ENCODE data around the gene DNAH10. TPM values are rescaled to one million over a fixed set of nuclear protein-coding genes. Genes with fewer than 3 reads are reported as not detected.
A peak's percentile ranks its signal among the peaks of the same experiment; 100 is the strongest.

The DNAH10 gene
- total and polyA plus RNA-seq, 10 of the 15 experiments (the other 5 are each of a cell fraction or from before 2014, with no cell fraction given): 0.01 to 0.32 (median 0.06) TPM

DNA sequence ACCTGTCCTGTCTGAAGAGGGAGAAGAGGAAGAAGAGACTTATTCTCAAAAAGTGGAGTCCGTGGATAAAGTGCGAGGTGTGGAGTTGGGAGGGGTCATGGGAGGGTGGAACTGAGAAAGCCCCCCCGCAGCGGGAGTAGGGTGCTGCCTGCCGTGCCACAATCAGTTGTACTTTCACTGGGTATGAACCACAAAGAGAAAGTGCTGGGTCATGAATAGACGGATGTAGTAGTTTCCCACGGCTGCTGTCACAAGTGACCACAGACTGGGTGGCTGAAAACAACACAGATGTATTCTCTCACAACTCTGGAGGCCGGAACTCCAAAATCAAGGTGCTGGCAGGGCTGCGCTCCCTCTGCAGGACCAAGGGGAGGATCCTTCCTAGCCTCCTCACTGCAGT lies 5.5 kb downstream of the DNAH10 start (continued):
- TF ChIP-seq ZNF592 (IDR thresholded peaks at IDR 0.05) (no peak), JUNB (IDR thresholded peaks at IDR 0.05) (0 out of 2 replicates have a peak, but pooled peaks have one; percentile 19), PAX5 (IDR thresholded peaks at IDR 0.05; ENCODE audit: borderline replicate concordance, low read depth, low read length) (peak; percentile 95), ZNF217 (IDR thresholded peaks at IDR 0.05) (no peak), BCL3 (IDR thresholded peaks at IDR 0.05; ENCODE audit: borderline replicate concordance, insufficient read depth, low read depth, low read length, poor library complexity, severe bottlenecking) (peak; percentile 82), CBFB (IDR thresholded peaks at IDR 0.05; ENCODE audit: low read depth) (peak; percentile 77), NFYB (IDR thresholded peaks at IDR 0.05; ENCODE audit: insufficient read depth, low read depth, low read length) (no peak), MTA2 (IDR thresholded peaks at IDR 0.05; ENCODE audit: low read depth) (peak; percentile 70), GATAD2B (conservative IDR thresholded peaks at IDR 0.05; ENCODE audit: low read depth) (0 out of 2 replicates have a peak, but pooled peaks have one; percentile 37), NFIC (IDR thresholded peaks at IDR 0.05; ENCODE audit: low read depth, low read length) (peak; percentile 65), RFX5 (IDR thresholded peaks at IDR 0.05; ENCODE audit: low read depth, low read length) (no peak), SIX5 (IDR thresholded peaks at IDR 0.05; ENCODE audit: low read depth, low read length, severe bottlenecking) (no peak), BHLHE40 (IDR thresholded peaks at IDR 0.05; ENCODE audit: borderline replicate concordance in 1 of 2, low read depth in 2 of 2, low read length in 1 of 2) (peak; percentile 56 to 78), ETV6 (conservative IDR thresholded peaks at IDR 0.05 in 1 of 2, IDR thresholded peaks at IDR 0.05 in 1 of 2; ENCODE audit: borderline replicate concordance in 1 of 2, low read depth in 1 of 2) (peak in 1 of 2 experiments; percentile 64; a peak in 2 of 4 replicates), MEF2B (IDR thresholded peaks at IDR 0.05; ENCODE audit: partially characterized antibody, poor library complexity, severe bottlenecking) (peak; percentile 71)
- TF ChIP-seq, protein P1, sequence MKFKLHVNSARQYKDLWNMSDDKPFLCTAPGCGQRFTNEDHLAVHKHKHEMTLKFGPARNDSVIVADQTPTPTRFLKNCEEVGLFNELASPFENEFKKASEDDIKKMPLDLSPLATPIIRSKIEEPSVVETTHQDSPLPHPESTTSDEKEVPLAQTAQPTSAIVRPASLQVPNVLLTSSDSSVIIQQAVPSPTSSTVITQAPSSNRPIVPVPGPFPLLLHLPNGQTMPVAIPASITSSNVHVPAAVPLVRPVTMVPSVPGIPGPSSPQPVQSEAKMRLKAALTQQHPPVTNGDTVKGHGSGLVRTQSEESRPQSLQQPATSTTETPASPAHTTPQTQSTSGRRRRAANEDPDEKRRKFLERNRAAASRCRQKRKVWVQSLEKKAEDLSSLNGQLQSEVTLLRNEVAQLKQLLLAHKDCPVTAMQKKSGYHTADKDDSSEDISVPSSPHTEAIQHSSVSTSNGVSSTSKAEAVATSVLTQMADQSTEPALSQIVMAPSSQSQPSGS (IDR thresholded peaks at IDR 0.05; ENCODE audit: low read length): peak; percentile 63
- TF ChIP-seq, protein P2, sequence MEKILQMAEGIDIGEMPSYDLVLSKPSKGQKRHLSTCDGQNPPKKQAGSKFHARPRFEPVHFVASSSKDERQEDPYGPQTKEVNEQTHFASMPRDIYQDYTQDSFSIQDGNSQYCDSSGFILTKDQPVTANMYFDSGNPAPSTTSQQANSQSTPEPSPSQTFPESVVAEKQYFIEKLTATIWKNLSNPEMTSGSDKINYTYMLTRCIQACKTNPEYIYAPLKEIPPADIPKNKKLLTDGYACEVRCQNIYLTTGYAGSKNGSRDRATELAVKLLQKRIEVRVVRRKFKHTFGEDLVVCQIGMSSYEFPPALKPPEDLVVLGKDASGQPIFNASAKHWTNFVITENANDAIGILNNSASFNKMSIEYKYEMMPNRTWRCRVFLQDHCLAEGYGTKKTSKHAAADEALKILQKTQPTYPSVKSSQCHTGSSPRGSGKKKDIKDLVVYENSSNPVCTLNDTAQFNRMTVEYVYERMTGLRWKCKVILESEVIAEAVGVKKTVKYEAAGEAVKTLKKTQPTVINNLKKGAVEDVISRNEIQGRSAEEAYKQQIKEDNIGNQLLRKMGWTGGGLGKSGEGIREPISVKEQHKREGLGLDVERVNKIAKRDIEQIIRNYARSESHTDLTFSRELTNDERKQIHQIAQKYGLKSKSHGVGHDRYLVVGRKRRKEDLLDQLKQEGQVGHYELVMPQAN (conservative IDR thresholded peaks at IDR 0.05): no peak
